Stimulated activated CD4-positive, alpha-beta T cell treated with anti-CD3 and anti-CD28 coated beads, Interleukin-2, amount 100 ng/mL, for 24 hours (primary cell): ENCODE measurements around the gene RBM44.

Source experiments
- DNase-seq, 2 donors: peaks; one replicate each; pipeline ENCODE4 v3.0.0-alpha.2; 2020

RBM44 gene

DNA sequence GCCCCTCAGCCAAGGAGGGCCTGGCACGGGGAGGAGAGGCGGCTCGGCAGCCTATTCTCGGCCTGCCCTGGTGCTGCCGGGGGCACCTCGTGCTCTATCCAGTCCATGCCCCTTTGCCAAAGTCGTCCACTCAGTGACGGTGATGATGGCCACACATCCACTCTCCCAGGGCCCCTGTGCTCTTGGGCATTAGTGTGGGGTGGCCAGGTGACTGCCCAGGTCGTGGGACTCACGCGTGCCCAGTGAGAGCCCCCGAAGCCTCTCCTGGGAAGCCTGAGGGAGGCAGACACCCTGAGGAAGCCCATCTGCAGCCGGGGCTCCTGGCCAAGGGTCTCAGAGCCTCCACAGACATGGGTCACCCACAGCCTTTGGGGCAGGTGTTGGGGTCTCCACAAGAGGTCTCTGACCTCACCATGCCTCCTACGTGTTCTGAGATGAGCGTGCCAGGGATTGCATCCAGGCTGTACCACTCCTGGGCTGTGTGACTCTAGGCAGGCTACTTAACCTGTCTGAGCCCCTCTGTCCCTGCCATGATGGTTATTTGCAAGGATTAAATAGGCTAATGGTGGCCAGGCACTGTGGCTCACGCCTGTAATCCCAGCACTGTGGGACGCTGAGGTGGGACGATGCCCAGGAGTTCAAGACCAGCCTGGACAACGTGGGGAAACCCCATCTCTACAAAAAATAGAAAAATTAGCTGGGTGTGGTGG, 73.8 kb downstream of the RBM44 start:
- DNase-seq, result no peak

DNA sequence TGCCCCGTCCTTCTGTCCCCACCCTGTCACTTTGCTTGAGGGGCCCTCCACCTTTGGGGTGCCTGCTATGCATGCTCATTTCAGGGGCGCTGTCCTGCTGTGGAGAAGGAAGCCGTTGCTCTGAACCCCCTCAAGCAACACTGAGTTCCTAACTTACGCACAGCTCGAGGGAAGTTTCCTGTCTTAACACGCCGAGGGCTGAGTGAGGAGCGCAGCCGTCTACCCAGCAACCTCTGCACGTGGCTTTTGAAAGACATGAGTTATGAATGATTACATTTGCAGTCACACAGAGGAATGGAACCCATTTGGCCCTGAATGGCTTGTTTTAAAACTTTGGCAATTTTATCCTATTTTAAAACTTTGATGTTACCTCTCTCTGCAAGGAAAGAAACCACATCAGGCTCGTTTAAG, 74.8 kb downstream of the RBM44 start:
- no peak for DNase-seq

DNA sequence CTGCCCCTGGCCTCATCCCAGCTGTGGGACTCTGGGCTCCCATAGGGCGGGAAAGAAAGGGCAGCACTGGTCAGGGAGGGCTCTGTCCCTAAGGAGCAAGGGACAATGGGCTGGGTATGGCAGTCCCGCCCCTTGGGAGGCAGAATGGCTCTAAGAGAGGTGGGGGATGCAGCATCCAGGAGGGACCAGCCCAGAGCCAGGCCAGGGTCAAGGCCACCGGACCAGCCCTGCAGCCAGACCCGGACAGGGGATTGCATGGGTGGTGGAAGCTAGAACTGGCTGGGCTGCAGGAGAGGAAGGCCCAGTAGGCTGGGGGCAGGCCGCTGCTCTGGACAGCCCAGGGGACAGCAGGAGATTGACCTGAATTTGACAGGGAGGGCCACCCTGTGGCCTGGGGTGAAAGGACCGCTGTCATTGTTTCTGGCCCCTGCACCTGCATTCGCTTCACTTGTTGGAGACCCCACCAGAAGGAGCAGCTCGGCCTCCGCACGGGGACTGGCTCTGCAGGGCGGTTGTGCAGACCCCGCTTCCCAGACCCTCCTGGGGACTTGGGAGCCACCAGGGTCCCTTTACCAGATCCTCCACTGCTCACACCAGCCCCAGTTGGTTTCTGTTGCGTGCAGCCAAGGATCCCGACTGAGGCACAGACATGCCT, 75.4 kb downstream of the RBM44 start:
- DNase-seq, result no peak

DNA sequence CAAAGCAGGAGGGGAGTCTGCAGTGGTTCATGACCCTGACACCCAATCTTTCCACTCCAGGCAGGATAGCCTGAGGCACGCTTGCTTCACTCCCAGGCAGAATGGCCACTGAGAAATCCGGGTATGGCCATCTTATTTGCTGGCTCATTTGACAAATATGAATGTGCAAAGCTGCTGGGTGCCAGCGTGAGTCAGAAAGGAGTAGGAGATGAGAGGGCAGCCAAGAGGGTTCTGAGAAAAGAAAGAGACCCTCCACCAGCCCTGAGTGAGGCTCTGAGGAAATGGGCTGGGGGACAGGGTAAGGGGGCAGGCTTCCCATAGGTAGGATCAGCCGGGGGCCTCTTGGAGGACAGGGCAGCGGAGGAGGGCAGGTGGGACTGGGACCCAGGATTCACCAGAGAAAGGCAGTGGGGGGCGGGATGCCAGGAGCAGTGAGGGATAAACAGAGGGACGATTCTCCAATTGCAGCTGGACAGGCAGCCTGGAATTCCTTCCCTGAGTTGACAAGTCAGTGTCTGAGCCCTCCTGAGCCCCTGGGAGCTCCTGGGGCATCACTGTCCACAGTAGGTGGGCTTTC, 76.1 kb downstream of the RBM44 start:
- DNase-seq, result no peak

DNA sequence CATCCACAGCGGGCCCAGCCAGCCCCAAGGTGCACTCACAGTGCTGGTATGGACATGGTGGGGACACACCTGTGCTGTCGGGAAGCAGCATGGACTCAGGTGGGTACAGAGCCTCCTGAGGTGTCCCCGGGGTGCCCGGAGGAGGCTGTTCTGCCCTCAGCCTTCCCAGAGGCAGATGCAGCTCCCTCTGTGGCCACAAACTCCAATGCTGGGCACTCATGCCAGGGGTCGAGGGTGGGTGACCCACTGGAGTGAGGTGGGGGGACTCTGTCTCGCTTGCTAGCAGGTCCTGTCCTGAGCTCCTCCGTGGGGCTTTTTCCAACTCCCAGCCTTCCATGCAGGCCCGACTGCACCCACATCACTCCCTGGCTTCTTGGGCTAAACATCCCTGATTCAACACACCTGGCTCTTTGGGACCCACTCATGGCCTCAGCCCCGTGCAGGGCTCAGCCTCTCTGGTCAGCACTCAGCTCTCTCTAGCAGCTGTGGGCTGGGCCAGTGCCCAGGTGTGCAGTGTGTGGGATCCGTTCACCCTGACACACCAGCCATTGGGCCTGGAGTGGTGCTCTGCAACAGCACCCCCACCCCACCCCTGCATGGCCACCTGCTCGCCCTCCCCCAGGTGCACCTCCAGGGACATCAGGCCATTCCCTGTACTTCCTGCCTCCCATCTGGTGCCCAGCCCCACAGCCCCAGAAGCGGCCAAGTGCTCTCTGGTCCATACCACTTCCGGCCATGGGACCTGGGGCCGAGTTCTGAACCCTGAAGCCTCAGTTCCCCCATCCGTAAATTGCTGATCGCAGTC, 76.9 kb downstream of the RBM44 start:
- DNase-seq, result no peak

DNA sequence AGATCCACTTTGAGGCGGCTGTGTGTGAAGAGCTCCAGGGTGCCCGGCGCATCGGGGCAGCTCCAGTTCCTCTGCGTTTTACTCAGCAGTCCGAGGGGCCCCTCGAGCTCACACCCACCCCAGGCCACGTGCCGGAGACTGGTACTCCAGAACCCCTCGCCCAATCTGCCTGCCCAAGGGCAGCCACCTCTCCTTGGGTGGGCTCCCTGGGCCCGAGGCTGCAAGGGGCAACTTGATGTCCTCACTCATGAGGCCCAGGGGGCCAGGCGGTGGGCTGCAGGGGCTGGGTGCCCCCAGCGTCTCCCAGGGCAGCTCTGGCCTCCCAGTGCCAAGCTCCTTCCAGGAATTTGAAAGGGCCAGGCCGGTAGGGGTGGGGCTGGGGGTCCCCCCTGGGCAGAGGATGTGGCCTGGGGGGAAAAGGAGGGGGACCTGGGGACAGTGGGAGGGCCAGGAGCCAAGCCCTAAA, 77.5 kb downstream of the RBM44 start:
- no peak for DNase-seq

DNA sequence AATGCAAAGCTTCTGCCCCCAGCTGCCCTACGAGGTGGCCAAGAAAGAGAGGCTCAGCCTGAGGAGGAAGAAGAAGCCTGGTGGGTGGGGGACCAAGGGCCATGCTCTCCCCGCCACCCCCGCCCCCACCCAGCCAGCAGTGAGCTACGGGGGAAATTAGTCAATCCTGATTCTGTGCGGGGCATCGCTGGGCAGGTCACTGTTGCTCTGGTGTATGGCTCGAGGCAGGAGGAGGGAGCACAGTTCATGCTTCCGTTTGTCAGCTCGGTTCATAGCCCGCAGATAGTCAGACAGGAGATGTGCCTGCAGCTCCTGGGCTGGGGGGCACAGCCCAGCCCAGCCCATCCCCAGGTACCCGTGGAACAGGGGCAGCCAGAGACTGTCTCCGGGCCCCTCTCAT, 78.0 kb downstream of the RBM44 start:
- no peak for DNase-seq

DNA sequence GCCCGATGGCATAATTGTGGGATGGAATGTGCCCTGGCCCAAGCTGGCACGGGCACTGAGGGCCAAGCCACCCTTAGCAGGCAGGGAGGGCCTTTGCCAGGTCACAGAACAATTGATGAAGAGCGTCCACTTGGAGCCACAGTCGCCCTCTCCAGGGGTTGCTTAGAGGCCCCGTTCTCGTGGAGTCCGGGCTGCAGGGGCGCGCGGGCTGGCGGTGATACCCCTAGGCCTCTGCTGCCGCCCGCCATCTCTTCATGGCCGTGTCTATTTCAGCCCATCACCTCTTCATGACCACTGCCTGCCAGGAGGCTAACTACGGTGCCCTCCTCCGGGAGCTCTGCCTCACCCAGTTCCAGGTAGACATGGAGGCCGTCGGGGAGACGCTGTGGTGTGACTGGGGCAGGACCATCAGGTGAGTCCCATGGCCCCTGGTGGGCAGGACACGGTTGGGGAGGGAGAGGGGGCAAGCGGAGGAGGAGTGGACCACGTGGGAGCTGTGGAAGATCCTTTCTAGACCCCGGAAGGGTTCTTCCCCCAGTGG, 78.4 kb downstream of the RBM44 start:
- DNase-seq, result no peak

DNA sequence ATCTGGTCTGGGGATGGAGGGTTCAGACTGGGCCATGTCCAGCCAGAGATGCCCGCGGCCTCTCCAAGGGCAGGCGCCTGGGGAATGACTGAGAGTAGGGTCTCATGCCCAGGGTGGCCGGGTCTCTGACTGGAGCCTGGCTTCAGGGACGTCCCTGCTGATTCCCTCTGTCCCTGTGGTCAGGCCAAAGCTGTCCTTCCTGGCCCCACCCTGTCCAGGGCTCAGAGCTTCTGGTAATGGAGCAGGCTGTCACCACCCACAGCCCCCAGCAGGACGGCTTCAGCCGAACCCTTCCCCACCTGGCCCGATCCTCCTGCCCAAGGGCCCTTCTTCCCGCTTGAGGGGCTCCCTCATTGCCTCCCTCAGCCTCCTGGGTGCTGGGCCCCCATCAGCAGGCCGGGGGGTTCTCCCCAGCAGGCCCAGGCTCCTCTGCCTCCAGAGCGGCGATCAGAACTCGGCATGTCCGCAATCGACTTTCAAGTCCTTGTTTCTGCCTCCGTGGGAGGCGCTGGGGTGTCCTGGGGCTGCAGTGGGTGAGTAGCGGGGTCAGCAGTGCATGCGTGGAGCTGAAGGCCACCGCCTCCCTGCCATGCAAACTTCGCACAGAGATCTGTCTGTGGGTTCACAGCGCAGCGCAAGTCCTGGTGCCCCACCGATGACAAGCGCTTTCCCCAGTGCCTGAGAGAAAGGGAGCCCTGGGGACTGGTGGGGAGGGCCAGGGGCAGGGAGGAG, 79.2 kb downstream of the RBM44 start:
- no peak for DNase-seq

DNA sequence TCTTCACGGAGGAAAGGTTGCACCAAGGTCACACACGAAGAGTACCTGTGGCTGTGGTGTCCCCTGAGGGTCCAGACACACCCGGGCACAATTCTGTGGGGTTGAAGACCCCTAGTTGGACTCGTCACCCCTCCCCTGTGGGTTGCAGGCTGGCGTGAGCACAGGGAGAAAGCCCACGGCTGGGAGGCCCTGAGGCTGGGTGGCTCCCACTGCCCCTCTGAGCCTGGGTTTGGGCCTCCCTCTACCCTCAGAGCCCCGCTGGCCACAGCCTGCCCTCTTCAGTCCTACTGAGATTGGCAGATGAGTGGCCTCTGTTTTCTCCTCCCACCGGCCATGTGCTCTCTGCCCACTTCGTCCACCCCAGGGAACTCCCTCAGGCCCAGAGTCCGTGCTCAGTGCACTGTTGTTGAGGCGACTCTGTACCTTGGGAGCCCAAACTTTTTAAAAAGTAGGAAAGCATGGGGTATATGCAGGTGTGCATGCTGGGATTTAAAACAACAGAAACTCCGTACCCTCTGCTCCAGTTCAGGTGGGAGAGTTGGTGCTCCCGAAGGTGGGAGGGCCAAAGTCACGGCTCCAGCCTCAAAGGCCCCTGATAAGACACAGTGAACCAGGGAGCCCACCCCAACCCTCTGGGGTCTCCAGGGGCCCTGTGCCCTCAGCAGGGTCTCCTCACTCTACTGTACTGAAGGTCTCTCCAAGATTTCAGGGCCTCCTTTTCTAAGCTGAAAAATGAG, 79.9 kb downstream of the RBM44 start:
- DNase-seq, result no peak

DNA sequence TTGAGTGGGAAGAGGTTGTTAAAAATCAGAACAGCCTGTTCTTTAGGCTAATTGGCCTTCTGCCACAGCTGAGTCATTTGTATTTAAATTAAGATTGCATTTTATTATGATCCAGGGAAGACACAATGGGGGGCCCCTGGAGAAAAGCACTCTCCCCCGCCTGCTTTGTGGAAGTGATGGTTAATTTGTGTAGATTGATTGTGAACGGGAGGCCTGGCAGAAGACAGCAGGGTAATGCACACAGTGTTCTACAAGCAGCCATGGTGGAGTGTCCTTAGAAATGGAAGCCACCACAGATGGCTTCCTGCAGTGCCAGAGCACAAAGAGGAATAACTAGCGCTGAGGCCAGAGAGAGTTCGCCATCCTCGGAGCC, 80.5 kb downstream of the RBM44 start:
- no peak for DNase-seq

DNA sequence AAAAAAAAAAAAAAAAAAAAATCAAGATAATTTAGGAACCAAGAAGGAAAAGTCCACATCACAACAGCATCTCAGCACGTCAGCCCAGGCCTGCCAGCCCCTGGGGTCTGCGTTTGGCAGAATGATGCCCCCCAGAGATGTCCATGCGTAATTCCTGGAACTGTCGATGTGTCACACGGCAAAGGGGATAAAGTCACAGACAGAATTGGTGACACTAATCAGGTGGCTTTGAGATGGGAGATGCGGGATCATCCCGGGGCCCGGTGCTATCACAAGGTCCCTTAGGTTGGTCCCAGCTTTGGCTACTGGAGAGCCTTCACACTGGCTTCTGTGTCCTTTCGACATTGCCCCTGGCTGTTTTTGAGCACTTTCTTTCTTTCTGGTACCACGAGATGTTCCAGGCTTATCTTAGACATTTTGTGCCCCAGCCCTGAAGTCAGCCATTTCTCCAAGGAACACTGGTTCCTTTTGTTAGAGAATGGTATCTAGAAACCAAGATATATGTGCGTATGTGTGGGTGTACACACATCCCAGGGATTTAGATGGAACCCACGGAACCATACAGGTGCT, 81.5 kb downstream of the RBM44 start:
- DNase-seq, result no peak

DNA sequence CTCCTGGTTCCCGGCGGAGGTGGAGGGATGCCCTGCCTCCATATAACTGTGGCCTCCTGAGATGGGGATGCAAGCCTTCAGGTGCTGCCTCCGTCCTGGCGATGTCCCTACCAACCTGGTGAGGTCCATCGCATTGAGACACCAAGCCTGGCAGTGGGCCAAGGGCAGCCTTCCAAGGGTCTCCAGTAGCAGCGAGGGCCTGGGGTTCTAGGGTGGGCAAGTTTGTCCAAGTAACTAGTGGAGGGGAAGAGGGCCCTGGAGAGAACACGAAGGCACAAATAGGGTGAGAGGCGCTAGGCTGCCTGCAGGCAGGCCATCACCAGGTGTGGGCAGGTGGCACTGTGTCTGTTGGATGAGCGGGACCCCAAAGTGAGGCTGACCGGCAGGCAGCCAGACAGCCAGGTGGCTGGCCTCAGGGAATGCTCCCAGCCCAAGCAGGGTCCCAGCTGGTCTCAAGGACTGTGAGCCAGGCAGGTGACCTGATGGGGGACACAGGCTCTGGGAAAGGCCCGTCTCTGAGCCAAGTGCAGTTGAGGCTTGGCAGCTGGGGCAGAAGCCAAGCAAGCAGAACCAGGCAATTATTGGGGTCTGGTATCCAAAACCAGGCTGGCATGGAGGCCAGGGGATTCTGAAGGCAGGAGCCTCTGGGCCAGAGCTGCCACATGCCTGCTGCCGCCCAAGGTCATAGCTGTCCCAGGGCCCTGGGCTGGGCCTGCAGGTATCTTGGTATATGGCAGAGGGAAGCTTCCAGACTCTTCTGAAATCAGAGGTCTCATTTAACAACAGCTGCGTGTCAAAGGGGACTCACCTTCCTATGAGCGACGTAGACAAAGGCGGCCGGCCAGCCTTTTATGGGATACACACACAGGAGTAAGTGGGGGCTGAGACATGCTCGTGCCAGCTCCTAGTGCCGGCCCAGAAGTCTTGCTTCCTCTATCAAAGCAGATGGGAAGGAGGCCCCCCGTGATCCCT, 84.2 kb downstream of the RBM44 start:
- no peak for DNase-seq

DNA sequence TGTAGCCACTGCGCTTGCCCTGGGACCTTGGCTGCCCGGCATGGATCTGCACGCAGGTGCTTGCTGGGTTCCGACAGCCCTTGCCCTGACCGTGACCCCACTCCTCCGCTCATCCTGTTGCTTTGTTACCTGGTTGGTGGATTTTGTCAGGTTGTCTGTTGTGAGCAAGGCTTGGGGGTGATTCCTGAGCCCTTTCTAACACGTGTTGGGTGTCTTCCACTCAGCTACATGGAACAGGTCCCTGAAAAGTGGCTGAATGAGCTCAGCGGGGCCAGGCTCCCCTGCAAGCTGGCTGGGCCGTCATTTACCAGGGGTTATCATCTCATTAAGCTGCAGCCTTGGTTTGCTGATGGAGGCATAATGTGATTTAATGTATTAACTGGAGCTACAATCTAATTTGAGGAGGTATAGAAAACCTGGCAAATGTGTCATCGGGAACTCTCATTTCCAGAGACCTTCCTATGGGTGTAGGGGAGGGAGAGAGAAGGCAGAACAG, 85.4 kb downstream of the RBM44 start:
- DNase-seq, result no peak

DNA sequence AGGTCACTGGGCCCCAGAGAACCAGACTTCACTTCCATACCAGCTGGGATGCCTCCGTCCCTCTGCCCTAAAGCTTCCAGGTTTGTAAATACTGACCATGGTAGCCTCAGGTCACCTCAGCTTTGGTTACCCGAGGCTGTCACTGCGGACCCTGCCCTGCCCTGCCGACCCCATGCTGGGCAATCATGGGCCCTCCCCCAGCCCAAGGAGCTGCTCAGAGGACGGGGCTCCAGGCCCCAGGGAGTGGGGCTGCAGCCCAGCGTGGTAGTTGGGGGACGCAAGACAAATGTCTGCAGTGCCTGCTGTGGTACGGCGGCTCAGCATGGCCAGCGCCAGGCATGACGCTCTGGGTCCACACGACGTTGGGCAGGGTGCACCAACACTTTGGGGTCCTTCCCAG, 86.1 kb downstream of the RBM44 start:
- DNase-seq, result no peak

DNA sequence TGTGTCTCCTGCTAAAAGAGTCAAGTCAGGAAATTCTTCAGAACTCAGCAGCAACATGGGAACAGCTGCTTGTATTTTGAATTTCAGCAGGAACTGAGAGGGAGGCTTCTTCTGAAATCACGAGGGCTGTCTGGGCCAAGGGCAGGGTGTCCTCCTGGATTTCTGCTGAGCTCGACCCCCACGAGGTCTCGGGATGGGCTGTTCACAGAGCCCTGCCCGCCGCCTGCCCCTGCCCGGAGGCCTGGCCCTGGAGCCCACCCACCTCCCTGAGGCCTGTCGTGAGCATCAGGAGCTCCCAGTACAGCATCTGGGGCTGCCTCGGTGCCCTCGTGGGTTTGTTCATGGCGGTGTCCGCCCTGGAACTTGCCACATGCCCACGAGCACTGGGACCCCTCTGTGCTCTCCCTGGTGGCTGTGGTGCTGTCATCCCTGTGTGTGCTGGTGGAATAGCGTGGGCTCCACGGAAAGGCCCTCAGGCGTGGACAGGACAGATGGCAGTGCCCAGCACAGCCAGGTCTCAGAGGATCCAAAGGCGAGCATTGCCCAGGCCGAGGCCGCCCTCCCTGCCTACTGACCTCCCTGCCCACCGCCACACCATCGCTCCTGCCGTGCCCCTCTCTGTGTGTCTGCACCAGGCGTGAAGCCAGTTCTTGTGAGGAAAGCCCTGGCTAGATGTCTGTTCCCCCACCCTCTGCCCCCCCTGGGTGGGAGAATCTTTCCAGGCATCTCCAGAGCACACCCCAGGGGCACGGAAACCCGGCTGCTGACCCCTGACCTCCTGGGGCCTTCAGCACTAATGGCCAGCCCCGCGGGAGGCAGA, 86.7 kb downstream of the RBM44 start:
- DNase-seq, result no peak

DNA sequence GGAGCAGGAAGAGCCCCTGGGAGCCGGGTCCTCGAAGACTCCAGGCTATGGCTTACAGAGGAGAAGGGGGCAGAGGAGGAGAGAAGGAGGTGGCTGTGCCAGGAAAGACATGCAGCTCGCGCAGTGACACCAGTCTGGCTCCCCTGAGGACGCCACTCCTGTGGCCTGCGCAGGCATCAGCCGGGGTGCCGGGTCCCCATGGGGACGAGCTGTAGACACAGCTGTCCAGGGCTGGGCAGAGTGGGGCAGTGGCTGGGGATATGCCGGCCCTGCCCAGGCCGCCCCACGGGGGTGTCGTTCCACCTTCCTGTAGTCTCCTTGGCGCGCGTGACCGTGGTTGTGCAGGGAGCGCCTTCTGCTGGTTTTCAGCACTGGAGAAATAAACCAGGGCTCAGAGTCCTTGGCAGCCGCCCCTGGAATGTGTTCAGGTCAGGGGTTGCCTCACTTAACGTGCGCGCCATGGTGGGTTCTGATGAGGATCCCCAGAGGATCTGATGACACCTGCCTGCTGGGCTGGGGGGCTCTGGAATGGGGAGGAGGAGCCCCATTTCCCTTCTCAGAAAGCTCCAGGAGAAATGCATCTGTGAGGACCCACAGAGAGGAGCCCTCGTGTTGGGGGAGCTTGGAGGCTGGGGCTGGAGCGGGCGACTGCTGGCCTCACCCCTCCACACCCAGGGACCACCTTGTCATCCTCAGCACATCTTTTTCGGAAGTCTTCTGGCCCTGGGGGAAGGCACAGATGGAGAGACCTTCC, 87.5 kb downstream of the RBM44 start:
- DNase-seq, result no peak
